Measurements from ENCODE around the gene DYRK4.
A peak's percentile ranks its signal among the peaks of the same experiment; 100 is the strongest.

DNA sequence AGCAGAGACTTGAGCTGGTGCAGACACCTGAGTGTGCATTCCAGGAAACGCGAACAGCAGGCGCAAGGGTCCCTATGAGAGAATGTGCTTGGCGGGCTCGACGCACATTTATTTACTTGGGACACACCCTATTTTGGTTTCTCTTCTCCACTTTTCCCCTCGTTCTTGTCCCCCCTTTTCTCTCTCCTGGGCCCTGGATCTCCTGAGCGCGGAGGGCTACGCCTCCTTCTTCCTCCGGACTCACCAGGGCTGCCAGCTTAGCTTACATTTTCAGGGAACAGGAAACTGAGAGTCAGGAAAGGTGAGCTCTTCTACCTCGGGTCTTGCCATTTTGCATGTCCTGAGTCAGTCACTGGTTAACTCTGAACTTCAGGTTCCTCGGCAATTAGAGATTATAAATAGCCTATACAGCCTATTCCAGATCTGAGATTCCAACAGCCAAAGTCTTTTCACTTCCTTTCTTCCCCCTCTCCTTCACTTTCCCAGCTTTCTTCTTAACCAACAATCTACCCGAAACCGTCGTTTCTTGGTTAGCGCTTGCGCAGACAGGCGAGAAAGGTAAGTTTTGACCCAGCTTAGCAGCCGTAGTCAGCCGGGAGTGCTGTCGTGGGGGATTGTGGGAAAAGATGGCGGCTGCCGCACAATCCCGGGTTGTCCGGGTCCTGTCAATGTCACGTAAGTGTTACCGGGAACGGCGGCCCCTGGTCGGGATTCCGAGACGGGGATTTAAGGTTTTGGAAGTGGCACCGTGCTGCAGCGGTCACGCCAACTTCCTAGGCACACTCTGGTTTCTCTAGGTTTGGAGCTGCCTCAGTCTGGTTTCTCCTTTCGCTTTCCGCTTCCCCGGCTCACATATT lies 86.7 kb downstream of the DYRK4 start, which contains the start of the genes AKAP3 and NDUFA9:
- no peak for TF ChIP-seq CTCF (IDR thresholded peaks at IDR 0.05 in 4 of 5, conservative IDR thresholded peaks at IDR 0.05 in 1 of 5)
- TF ChIP-seq POLR2A (IDR thresholded peaks at IDR 0.05) = peak; percentile 34 to 47

All from gastrocnemius medialis (tissue), 4 donors.